CD14-positive monocyte (primary cell): Measurements from ENCODE around the gene ANKS6. TPM values are rescaled to one million over a fixed set of nuclear protein-coding genes. Genes with fewer than 3 reads are reported as not detected.

Source experiments
- DNase-seq, 3 donors: peaks; one replicate each; pipeline ENCODE4 v3.0.0-alpha.2; 2011 to 2022
- H2AFZ ChIP-seq: 2 replicates; pipeline ENCODE4 v1.6.0; 2012; ENCODE audit warnings: mild to moderate bottlenecking, low read depth, low read length, inconsistent platforms; ENCODE audit not compliant: insufficient read depth, poor library complexity, severe bottlenecking
- H3K27ac ChIP-seq, 2 donors: 1 replicate in 1 of 2; 2 replicates in 1 of 2; pipeline ENCODE4 v1.5.1; 2012 to 2013; ENCODE audit warnings: low read length in 2 of 2, control low read depth in 1 of 2, inconsistent platforms in 1 of 2, low read depth in 1 of 2, mild to moderate bottlenecking in 1 of 2
- H3K27me3 ChIP-seq, 2 donors: one replicate each; pipeline versions ENCODE4 v1.6.0 to v1.6.1; 2011 to 2013; ENCODE audit warnings: low read length in 2 of 2; ENCODE audit not compliant: control insufficient read depth in 2 of 2, insufficient read depth in 2 of 2
- H3K36me3 ChIP-seq, 2 donors: replicated peaks in 1 of 2; 1 replicate in 1 of 2; 2 replicates in 1 of 2; pipeline versions ENCODE4 v1.5.1 to v1.6.1; 2012 to 2013; ENCODE audit warnings: low read length in 2 of 2, control low read depth in 1 of 2, inconsistent platforms in 1 of 2, mild to moderate bottlenecking in 1 of 2; ENCODE audit not compliant: insufficient read depth in 2 of 2, control insufficient read depth in 1 of 2
- H3K4me1 ChIP-seq, 2 donors: 1 replicate in 1 of 2; 2 replicates in 1 of 2; pipeline versions ENCODE4 v1.5.1 to v1.6.1; 2012 to 2013; ENCODE audit warnings: low read length in 2 of 2, control low read depth in 1 of 2, inconsistent platforms in 1 of 2, mild to moderate bottlenecking in 1 of 2, moderate library complexity in 1 of 2; ENCODE audit not compliant: insufficient read depth in 2 of 2, control insufficient read depth in 1 of 2
- H3K4me2 ChIP-seq: replicated peaks from 2 replicates; pipeline ENCODE3; 2012; ENCODE audit warnings: low read length, moderate library complexity, mild to moderate bottlenecking; ENCODE audit not compliant: poor library complexity, severe bottlenecking; ENCODE audit errors: extremely low read depth
- H3K4me3 ChIP-seq, 3 experiments: fragments of 200-600 bp in 1 of 3; sonication (generic) in 1 of 3; replicated peaks in 1 of 3; 1 replicate in 2 of 3; 2 replicates in 1 of 3; pipeline ENCODE4 v1.5.1; 2011 to 2013; ENCODE audit warnings: low read length in 3 of 3, mild to moderate bottlenecking in 3 of 3, control low read depth in 2 of 3, low read depth in 2 of 3, inconsistent platforms in 1 of 3, moderate library complexity in 1 of 3
- H3K79me2 ChIP-seq: 2 replicates; pipeline ENCODE4 v1.6.0; 2012; ENCODE audit warnings: mild to moderate bottlenecking, control low read depth, inconsistent platforms, low read length, moderate library complexity; ENCODE audit not compliant: insufficient read depth
- H3K9ac ChIP-seq: 2 replicates; pipeline ENCODE4 v1.6.0; 2017; ENCODE audit warnings: low read length, mild to moderate bottlenecking; ENCODE audit not compliant: insufficient read depth, poor library complexity, severe bottlenecking
- H3K9me3 ChIP-seq, 2 donors: replicated peaks in 1 of 2; 1 replicate in 1 of 2; 2 replicates in 1 of 2; pipeline versions ENCODE4 v1.5.1 to v1.6.1; 2012 to 2013; ENCODE audit warnings: low read length in 2 of 2, control low read depth in 1 of 2; ENCODE audit not compliant: control insufficient read depth in 1 of 2, insufficient read depth in 1 of 2
- H4K20me1 ChIP-seq: 2 replicates; pipeline ENCODE4 v1.6.0; 2012; ENCODE audit warnings: mild to moderate bottlenecking, low read length, control low read depth, moderate library complexity; ENCODE audit not compliant: insufficient read depth
- H3K27ac Mint-ChIP-seq, 7 donors: one replicate each; pipeline ENCODE4 v1.8.0; 2020; ENCODE audit warnings: mild to moderate bottlenecking in 7 of 7, mixed read lengths in 7 of 7, moderate library complexity in 6 of 7, inconsistent platforms in 2 of 7
- H3K27me3 Mint-ChIP-seq, 3 donors: one replicate each; pipeline ENCODE4 v1.8.0; 2021 to 2022; ENCODE audit warnings: low read depth in 3 of 3, mild to moderate bottlenecking in 3 of 3, mixed read lengths in 3 of 3, moderate library complexity in 3 of 3, inconsistent platforms in 1 of 3
- H3K36me3 Mint-ChIP-seq, 2 donors: one replicate each; pipeline ENCODE4 v1.8.0; 2020; ENCODE audit warnings: mixed read lengths in 2 of 2, inconsistent platforms in 1 of 2, mild to moderate bottlenecking in 1 of 2
- H3K4me1 Mint-ChIP-seq: one replicate; pipeline ENCODE4 v1.8.0; 2020; ENCODE audit warnings: mild to moderate bottlenecking, mixed read lengths
- H3K4me3 Mint-ChIP-seq, 2 donors: one replicate each; pipeline ENCODE4 v1.8.0; 2020; ENCODE audit warnings: mild to moderate bottlenecking in 2 of 2, mixed read lengths in 2 of 2, moderate library complexity in 1 of 2
- H3K9me3 Mint-ChIP-seq, 7 donors: one replicate each; pipeline ENCODE4 v1.8.0; 2020 to 2022; ENCODE audit warnings: mixed read lengths in 7 of 7, mild to moderate bottlenecking in 6 of 7, moderate library complexity in 6 of 7, inconsistent platforms in 2 of 7
- CTCF ChIP-seq: fragments of 200-600 bp; IDR thresholded peaks from one replicate; pipeline ENCODE4 v1.8.0; 2022; ENCODE audit warnings: antibody characterized with exemption, mild to moderate bottlenecking
- WGBS: methylation state at CpG from one replicate; pipeline ENCODE4 v1.1.5; 2013; ENCODE audit warnings: missing lambda C conversion rate; ENCODE audit not compliant: insufficient coverage; 5-methylcytosine and 5-hydroxymethylcytosine counted together
- intact Hi-C, 2 donors: fragments of 100-400 bp; cut with micrococcal nuclease; formaldehyde crosslinking; loops; one replicate each; pipeline versions ENCODE4 v1.15.0 to v1.15.1; 2023
- polyA plus RNA-seq, 3 donors: library from polyadenylated mRNA; depleted of rRNA in 1 of 3; unstranded in 2 of 3; stranded (reverse) in 1 of 3; fragments of 300-500 nt in 2 of 3; fragments of >200 nt in 1 of 3; fragmentation: Illumina TruSeq in 2 of 3; gene quantifications; 1 replicate in 2 of 3; 2 replicates in 1 of 3; pipeline ENCODE4 v1.2.3, GENCODE V29; 2012 to 2021

ANKS6 gene
- polyA plus RNA-seq, 3 donors: 0.20 to 1.5 (median 0.56) TPM

GRCh38 chr9:98698856-98699255 lies 97.5 kb downstream of the ANKS6 start:
- no peaks in the 10 kb centered on the region for H3K79me2 ChIP-seq
- H2AFZ ChIP-seq: no peak overlapping the region
- no peaks in the 10 kb centered on the region for H3K36me3 ChIP-seq
- Mint-ChIP-seq H3K27ac (no peak overlapping the region), H3K4me3 (no peak overlapping the region), H3K4me1 (no peaks in the 10 kb centered on the region), H3K9me3 (peaks cover 0 to 10% (median 2%) of the 10 kb centered on the region in 7 donors), H3K36me3 (no peaks in the 10 kb centered on the region), H3K27me3 (peaks cover 17 to 43% (median 27%) of the 10 kb centered on the region in 3 donors)
- no peaks in the 10 kb centered on the region for H4K20me1 ChIP-seq
- WGBS: 83% methylated on average over 1 of the region's 6 CpGs
- H3K9me3 ChIP-seq: no peaks in the 10 kb centered on the region
- peaks cover 0 to 4% of the 10 kb centered on the region in 2 donors for H3K27me3 ChIP-seq
- no peak for TF ChIP-seq CTCF
- H3K4me2 ChIP-seq: no peak overlapping the region
- intact Hi-C loops: no loop called here
- DNase-seq: no peak
- H3K4me3 ChIP-seq: no peak overlapping the region
- no peaks in the 10 kb centered on the region for H3K4me1 ChIP-seq
- no peak overlapping the region for H3K9ac ChIP-seq
- no peak overlapping the region for H3K27ac ChIP-seq

- Mint-ChIP-seq H3K36me3 (no peaks in the 10 kb centered on the region), H3K4me3 (no peak overlapping the region), H3K9me3 (peaks cover 0 to 5% (median 0%) of the 10 kb centered on the region in 7 donors), H3K4me1 (no peaks in the 10 kb centered on the region), H3K27ac (no peak overlapping the region), H3K27me3 (peaks cover 10 to 26% (median 12%) of the 10 kb centered on the region in 3 donors)
- Histone ChIP-seq H3K27me3 (no peaks in the 10 kb centered on the region), H3K36me3 (no peaks in the 10 kb centered on the region), H3K9ac (no peak overlapping the region), H3K4me2 (no peak overlapping the region), H3K4me1 (no peaks in the 10 kb centered on the region), H2AFZ (no peak overlapping the region), H3K4me3 (no peak overlapping the region), H3K79me2 (no peaks in the 10 kb centered on the region), H4K20me1 (no peaks in the 10 kb centered on the region), H3K9me3 (no peaks in the 10 kb centered on the region), H3K27ac (no peak overlapping the region)
- DNase-seq: no peak
- 87% methylated on average over 2 of the region's 2 CpGs for WGBS
- no peak for TF ChIP-seq CTCF
- intact Hi-C loops: no loop called here
Observed at GRCh38 chr9:98694943-98695342, 101.4 kb downstream of the ANKS6 start.
